Measurements from ENCODE around the gene TOR4A.

GRCh38 chr9:137250329-137251193, 27.0 kb upstream of the TOR4A start:
- TF ChIP-seq POLR2AphosphoS5 (IDR thresholded peaks at IDR 0.05; ENCODE audit: low read depth) (no peak), CTCF (IDR thresholded peaks at IDR 0.05; ENCODE audit: insufficient read depth, low read length) (no peak), REST (IDR thresholded peaks at IDR 0.05; ENCODE audit: insufficient replicate concordance, low read depth) (no peak), GABPA (IDR thresholded peaks at IDR 0.05; ENCODE audit: low read depth) (no peak)

Data from HL-60 (cell line).